NAMALWA (cell line): Measurements from ENCODE around the gene EGF.
"Not testable (repeated sequence)": the region's sequence is repeated elsewhere in the genome, so short reads cannot be mapped to it uniquely, and the experiment has no call there.

ENCODE experiments used
- DNase-seq: peaks from one replicate; pipeline ENCODE4 v3.0.0-alpha.2; 2015; ENCODE audit warnings: low spot score

The EGF gene

GRCh38 chr4:110034026-110034393 is 121.3 kb downstream of the EGF start:
- no peak for DNase-seq

- DNase-seq = not testable (repeated sequence)
These were observed 126.5 kb downstream of the EGF start for GRCh38 chr4:110039164-110039563.

DNA sequence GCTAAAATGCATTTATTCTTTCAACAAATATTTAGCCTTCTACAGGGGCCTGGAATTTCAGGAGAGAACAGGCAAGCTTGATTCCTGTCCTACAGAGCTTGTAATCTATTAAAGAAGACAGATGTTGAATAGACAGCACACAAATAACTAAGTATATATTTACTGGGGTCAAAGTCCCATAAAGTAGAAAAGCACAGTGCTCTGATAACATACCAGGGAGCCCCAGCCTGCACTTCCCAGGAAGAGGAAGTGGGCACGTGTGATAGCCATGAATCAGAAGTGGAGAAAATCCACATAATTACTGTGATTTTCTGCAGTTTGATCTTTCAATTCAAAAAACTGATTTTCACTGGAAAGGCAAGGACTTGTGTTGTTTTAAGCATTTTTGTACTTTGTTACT is 129.1 kb downstream of the EGF start:
- no peak for DNase-seq

- no peak for DNase-seq
These were observed 130.1 kb downstream of the EGF start for GRCh38 chr4:110042545-110043517.

- no peak for DNase-seq
These were observed 133.9 kb downstream of the EGF start for GRCh38 chr4:110046588-110047049.

- peak; percentile 69 for DNase-seq
These were observed 137.6 kb downstream of the EGF start for GRCh38 chr4:110049951-110050925.

DNA sequence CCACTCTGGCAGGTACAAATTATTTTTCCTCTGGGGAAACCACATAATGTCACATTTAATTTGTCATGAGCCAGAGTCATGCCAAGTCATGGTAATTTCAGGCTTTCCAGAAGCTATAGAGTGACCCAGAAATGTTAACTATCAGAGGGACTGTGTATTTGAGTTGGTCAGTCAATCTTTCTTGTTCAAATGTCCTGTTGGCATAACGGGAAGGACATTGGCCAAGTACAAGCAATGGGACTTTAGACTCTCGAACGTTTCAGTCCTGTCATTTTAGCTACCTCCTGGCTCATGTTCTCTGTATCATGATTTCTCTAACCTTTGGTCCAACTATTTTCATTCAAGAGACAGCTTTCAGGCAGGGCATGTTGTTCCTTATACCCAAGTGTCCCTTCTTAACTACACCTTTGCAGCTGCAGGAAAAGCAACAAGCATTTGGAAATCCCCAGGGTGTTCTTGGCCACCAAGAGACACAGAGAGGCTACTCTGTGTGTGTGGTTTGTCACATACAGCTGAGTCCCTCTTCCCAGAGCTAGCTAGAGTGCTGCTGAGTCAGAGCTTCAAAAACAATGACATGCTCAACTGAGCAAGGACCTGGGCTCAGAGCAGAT is 142.6 kb downstream of the EGF start:
- DNase-seq = no peak

DNA sequence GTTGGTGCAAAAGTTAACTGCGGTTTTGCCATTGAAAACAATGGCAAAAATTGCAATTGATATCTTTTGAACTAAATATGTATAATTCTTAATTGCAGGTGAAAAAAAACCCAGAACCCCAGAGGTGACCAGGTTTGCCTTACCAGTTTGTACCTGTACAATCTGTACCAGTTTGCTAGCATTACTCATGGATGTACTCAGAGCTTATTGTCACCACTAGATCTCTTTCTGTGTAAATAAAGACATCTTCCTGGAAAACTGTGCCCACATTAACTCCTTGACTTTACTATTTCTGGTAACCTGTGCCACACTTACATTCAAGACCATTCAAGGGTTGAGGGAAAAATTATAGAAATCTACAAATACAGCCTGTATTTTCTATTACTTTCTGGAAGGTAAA is 146.0 kb downstream of the EGF start:
- no peak for DNase-seq

DNA sequence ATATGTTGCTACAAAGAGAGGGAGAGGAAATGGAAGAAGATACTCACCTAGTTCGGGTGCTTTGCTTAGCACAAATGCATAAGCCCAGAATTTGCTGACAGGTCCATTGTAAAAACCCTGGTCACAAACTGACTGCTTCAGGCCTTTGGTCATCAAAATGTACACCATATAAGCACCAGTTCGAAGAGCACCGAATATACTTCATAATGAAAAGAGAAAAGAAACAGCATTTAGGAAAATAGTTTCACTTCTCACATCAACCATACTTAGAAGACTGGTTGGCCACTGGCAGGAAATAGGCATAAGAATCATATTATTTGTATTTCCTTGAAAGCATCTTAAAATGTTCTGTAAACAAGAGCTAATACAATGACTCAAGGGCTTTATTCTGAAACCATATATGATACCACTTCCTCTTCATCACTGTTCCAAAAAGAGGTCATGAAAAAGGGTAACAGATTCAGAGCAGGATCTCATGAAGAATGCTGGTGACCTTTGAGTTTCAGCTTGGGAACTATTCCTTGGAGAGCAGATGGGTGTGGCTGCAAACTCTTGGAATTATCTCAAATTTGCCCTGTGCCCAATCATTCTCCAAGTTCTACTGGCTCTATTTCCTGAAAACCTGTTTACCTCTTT is 147.0 kb downstream of the EGF start:
- DNase-seq = no peak

DNA sequence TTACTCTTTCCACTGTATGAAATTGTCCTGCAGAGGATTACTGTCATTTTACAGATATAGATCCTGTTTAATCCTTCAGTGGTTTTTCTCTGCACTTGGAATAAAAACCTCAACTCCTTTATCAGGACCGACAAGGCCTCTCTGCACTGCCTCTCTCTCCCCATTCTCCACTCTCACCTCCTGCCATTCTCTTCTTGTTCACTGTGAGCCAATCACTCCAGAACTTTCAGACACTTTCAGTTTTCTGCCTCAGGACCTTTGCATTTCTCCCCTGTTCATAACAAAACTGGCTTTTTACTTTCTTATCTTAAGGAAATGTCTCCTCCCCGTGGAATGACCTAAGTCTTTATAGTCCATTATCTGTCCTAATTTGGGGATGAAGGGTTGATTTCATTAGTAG is 148.4 kb downstream of the EGF start:
- no peak for DNase-seq
